Mucosa of stomach (tissue), 1 donor: Measurements from ENCODE around the gene POLR3C.
"Not testable (repeated sequence)": the region's sequence is repeated elsewhere in the genome, so short reads cannot be mapped to it uniquely, and the experiment has no call there.

Experiments
- H3K27me3 ChIP-seq: one replicate; pipeline ENCODE4 v1.7.0; 2013; ENCODE audit warnings: mild to moderate bottlenecking, low read length; ENCODE audit not compliant: control insufficient read depth, insufficient read depth
- H3K36me3 ChIP-seq: one replicate; pipeline ENCODE4 v1.7.0; 2013; ENCODE audit warnings: low read length; ENCODE audit not compliant: control insufficient read depth, insufficient read depth
- H3K4me1 ChIP-seq: one replicate; pipeline ENCODE4 v1.7.0; 2013; ENCODE audit warnings: mild to moderate bottlenecking, low read length; ENCODE audit not compliant: control insufficient read depth, insufficient read depth
- H3K4me3 ChIP-seq: one replicate; pipeline ENCODE4 v1.7.0; 2013; ENCODE audit warnings: low read length
- H3K9ac ChIP-seq: one replicate; pipeline ENCODE4 v1.7.0; 2013; ENCODE audit warnings: mild to moderate bottlenecking, low read length, moderate library complexity
- H3K9me3 ChIP-seq: one replicate; pipeline ENCODE4 v1.7.0; 2013; ENCODE audit warnings: mild to moderate bottlenecking, low read length, moderate library complexity; ENCODE audit not compliant: control insufficient read depth
- donor health status: Pancreatic carcinoma.

POLR3C gene

DNA sequence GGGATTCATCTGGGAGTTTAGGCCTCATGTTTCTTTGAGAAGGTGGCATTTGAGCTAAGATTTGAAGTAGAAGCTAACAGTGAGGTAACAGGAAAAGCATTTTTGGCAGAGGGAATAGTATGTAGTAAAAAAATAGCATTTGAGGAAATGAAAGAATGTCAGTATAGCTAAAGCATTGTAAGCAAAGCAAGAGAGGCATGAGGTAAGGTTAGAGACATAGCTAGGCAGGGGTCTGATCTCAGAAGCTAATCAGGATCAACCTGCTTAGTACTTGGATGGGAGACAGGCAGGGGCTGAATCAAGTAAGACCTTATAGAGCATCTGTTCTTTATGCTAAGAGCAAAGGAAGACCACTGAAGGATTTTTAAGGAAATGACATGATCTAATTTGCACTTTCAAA is 4.0 kb downstream of the POLR3C start:
- H3K9ac ChIP-seq = no peak overlapping the region
- no peaks in the 10 kb centered on the region for H3K27me3 ChIP-seq
- no peak overlapping the region for H3K4me3 ChIP-seq
- no peaks in the 10 kb centered on the region for H3K4me1 ChIP-seq
- H3K9me3 ChIP-seq = no peaks in the 10 kb centered on the region
- peaks cover 10% of the 10 kb centered on the region for H3K36me3 ChIP-seq

DNA sequence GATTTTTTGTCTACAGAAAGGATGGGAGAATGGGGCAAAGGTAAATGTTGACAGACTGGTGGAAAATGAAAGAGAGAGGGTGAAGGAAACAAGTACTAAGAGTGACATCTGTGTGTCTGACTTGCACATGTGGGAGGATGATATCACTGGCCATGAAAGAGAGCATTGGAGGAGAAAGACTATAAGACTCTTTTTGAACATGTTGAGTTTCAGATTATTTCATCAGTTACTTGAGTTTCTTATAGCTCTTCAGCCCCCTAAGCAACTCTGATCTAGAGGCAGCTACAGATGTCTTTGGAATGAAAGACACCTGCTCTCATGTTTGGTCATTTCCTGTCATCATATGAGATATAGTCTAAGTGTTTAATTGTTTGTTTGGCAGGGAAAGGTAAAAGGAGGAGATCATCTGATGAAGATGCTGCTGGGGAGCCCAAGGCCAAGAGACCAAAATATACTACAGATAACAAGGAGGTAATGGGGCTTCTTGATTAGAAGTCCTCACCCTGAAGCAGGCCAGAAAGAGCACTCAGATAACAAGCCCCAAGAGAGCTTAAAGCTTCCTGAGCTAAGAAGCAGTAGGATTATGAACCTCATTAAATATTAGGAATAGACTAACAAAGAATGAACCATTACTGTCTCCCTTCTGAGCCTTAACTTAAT is 4.5 kb downstream of the POLR3C start:
- Histone ChIP-seq H3K27me3 (no peaks in the 10 kb centered on the region), H3K36me3 (peaks cover 10% of the 10 kb centered on the region), H3K9me3 (no peaks in the 10 kb centered on the region), H3K4me3 (no peak overlapping the region), H3K4me1 (no peaks in the 10 kb centered on the region), H3K9ac (no peak overlapping the region)

- peaks cover 10% of the 10 kb centered on the region for H3K36me3 ChIP-seq
- not testable (repeated sequence) for H3K9ac ChIP-seq, H3K27me3 ChIP-seq, H3K9me3 ChIP-seq, H3K4me1 ChIP-seq, H3K4me3 ChIP-seq
Observed at GRCh38 chr1:145830810-145831209, 6.8 kb downstream of the POLR3C start.

DNA sequence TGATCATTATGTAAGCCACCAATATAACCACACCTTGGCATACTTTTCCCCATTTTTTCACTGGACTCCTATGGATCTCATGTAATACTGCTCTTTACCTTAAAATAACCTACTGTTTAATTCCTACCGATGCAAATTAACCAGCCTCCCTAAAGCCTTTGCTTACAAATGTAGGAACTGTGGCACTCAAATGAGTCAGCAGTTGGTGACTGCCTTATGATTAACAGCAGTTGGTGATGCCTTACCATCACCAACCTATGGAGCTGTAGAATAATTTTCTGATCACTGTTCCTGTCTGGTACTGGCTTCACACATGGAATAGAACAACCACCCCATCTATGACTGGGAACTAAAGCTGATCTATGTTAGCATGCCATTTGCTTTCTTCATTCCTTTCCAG is 13.7 kb downstream of the POLR3C start:
- Histone ChIP-seq H3K36me3 (peaks cover 22% of the 10 kb centered on the region), H3K9me3 (no peaks in the 10 kb centered on the region), H3K4me3 (no peak overlapping the region), H3K27me3 (no peaks in the 10 kb centered on the region), H3K9ac (no peak overlapping the region), H3K4me1 (no peaks in the 10 kb centered on the region)

DNA sequence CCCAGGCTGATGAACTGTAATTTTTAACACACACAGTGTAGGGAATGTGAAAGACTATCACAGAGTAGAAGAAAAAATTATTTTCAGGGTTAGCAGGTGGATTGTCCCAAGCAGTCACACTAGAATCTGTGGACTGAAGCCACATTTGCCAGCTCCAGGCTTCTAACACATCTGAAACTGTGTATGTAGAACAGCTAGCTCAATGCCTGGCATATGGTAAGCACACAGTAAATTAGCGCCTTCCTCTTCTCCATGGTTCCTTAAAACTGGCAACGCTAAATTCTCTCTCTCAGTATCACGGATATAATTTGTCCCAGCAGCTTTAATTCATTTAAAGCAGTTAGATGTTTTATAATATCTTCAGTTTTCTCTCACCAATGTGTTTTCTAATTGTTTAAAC is 19.0 kb downstream of the POLR3C start:
- Histone ChIP-seq H3K9ac (no peak overlapping the region), H3K36me3 (peaks cover 16% of the 10 kb centered on the region), H3K27me3 (no peaks in the 10 kb centered on the region), H3K4me1 (peaks cover 18% of the 10 kb centered on the region), H3K9me3 (no peaks in the 10 kb centered on the region), H3K4me3 (no peak overlapping the region)

GRCh38 chr1:145845144-145845513 is 21.1 kb downstream of the POLR3C start:
- Histone ChIP-seq H3K4me1 (peaks cover 18% of the 10 kb centered on the region), H3K27me3 (no peaks in the 10 kb centered on the region), H3K9ac (peak overlapping the region; percentile 73), H3K4me3 (peak overlapping the region; percentile 73), H3K9me3 (no peaks in the 10 kb centered on the region), H3K36me3 (peaks cover 12% of the 10 kb centered on the region)

DNA sequence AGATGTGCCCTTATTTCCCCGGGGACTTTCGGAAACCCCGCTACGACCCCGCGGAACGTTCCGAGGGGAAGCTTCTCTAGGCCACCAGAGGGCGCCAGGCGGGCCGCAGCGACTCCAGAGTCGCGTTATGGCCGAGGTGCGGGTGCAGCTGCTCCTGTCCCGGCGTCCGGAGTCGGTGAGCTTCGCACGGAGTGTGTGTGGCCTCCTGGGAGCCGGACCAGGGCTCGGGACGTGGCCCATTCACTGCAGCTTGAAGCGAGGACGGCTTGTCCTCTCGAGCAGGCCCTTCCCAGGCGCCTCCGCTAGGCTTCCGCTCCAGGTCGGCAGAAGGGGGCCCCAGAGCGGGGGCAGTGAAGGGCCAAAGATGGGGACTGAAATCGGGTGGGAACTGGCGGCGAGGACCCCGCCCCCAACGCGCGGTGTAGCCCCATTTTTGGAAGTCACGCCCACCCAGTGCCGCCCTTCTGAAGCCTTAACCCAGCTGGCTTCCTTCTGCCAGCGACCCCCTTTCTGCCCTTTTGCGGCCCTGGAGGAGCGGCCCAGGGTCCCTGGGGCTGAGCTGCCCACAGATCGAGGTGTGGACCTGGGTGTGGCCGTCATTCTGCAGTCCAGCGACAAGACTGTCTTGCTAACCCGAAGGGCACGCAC is 21.6 kb downstream of the POLR3C start, which contains the start of gene NUDT17:
Gene NUDT17 (plus strand): TSS at position 117 of the 648 bp plus-strand sequence. CDS start 11 bp downstream, at position 128.
- Histone ChIP-seq H3K9ac (peak within 1 kb of the TSS; percentile 73), H3K36me3 (peaks cover 15% of the 10 kb centered on the region), H3K9me3 (no peaks in the 10 kb centered on the region), H3K4me1 (peaks cover 18% of the 10 kb centered on the region), H3K27me3 (no peaks in the 10 kb centered on the region), H3K4me3 (peak within 1 kb of the TSS; percentile 73)

DNA sequence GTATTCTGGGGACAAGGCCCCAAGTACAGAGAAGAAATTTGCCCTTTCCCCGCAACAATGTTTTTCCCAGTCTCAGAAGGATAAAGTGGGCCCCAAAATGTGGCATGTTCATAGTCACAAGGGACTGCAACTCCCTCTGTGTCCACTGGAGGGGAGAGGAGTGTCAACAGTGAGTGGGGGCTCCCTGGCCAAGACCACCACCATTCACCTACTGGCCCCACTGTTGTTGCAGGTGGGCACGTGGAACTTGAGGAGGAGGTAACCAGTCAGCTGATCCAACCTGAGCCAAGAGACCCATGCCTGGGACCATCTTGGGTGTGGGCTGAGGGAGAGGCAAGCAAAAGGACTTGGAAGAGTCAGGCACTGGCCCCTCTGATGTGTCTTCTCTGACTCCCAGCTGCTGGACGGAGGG is 22.2 kb downstream of the POLR3C start:
- Histone ChIP-seq H3K4me1 (peaks cover 18% of the 10 kb centered on the region), H3K9me3 (no peaks in the 10 kb centered on the region), H3K9ac (peak overlapping the region; percentile 73), H3K4me3 (peak overlapping the region; percentile 73), H3K27me3 (no peaks in the 10 kb centered on the region), H3K36me3 (peaks cover 15% of the 10 kb centered on the region)

- Histone ChIP-seq H3K9ac (no peak overlapping the region), H3K27me3 (no peaks in the 10 kb centered on the region), H3K4me3 (no peak overlapping the region), H3K9me3 (no peaks in the 10 kb centered on the region), H3K4me1 (peaks cover 18% of the 10 kb centered on the region), H3K36me3 (peaks cover 6% of the 10 kb centered on the region)
Observed at GRCh38 chr1:145847827-145848226, 23.8 kb downstream of the POLR3C start.

DNA sequence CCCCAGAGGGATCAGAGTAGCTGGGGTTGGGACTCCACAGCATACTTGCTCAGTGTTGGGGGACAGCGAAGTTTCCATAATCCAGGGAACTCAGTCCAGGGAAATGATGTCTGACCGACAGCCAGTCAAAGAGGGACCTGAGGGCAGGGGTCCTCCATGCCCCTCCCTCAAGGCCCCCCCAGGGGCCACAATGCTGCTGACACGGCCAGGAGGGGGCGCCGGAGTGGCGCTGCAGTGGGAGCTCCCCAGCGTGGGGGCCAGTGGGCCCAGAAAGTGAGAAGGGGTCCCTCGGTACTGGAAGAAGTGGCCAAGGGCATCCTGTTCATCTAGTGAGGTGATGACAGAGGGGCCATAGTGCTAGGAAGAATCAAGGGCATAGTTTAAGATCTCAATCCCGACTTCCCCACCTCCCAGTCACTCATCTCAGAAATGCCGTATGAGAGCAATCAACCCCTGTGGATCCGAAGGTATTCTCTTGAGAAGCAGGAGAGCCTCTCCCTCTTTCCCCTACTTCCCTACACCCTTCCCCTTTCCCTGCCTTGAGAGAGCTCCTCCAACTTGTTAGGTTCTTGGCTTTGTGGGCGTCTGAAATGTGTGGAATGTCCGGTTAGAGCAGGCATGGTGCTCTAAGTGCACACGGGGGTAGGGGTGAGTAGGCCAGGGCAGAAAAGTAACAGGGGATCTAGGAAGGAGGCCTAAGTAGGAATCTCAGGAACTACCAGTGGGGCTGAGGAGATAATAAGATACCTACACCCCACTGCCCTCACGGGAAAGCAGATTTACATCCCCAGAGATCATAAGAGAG is 25.6 kb downstream of the POLR3C start:
- Histone ChIP-seq H3K4me3 (no peak overlapping the region), H3K9ac (no peak overlapping the region)

GRCh38 chr1:145855426-145855948 is 31.5 kb downstream of the POLR3C start:
- Histone ChIP-seq H3K36me3 (peaks cover 25% of the 10 kb centered on the region), H3K4me1 (peaks cover 22% of the 10 kb centered on the region), H3K27me3 (no peaks in the 10 kb centered on the region), H3K4me3 (no peak overlapping the region), H3K9ac (no peak overlapping the region), H3K9me3 (no peaks in the 10 kb centered on the region)

More for the DNA sequence above, 25.6 kb downstream of the POLR3C start:
- H3K27me3 ChIP-seq = no peaks in the 10 kb centered on the region
- H3K9me3 ChIP-seq = no peaks in the 10 kb centered on the region
- peaks cover 17% of the 10 kb centered on the region for H3K4me1 ChIP-seq
- peaks cover 17% of the 10 kb centered on the region for H3K36me3 ChIP-seq

- H3K27me3 ChIP-seq = no peaks in the 10 kb centered on the region
- H3K9ac ChIP-seq = no peak overlapping the region
- peaks cover 27% of the 10 kb centered on the region for H3K4me1 ChIP-seq
- H3K36me3 ChIP-seq = peaks cover 20% of the 10 kb centered on the region
- no peak overlapping the region for H3K4me3 ChIP-seq
- H3K9me3 ChIP-seq = no peaks in the 10 kb centered on the region
Observed at GRCh38 chr1:145857170-145857569, 33.2 kb downstream of the POLR3C start.
